ENCODE data around the gene PRIM2.
A peak's percentile ranks its signal among the peaks of the same experiment; 100 is the strongest.
"Not testable (repeated sequence)": the region's sequence is repeated elsewhere in the genome, so short reads cannot be mapped to it uniquely, and the experiment has no call there.

The PRIM2 gene

DNA sequence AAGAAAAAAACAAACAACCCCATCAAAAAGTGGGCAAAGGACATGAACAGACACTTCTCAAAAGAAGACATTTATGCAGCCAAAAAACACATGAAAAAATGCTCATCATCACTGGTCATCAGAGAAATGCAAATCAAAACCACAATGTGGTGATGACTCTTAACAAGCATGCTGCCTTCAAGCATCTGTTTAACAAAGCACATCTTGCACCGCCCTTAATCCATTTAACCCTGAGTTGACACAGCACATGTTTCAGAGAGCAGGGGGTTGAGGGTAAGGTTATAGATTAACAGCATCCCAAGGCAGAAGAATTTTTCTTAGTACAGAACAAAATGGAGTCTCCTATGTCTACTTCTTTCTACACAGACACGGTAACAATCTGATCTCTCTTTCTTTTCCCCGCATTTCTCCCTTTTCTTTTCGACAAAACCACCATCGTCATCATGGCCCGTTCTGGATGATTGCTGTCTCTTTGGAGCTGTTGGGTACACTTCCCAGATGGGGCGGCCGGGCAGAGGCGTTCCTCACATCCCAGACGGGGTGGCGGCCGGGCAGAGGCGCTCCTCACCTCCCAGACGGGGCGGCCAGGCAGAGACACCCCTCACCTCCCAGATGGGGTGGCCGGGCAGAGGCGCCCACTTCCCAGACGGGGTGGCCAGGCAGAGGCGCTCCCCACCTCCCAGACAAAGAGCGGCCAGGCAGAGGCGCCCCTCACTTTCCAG is 7.2 kb upstream of the PRIM2 start:
- ATAC-seq = not testable (repeated sequence)

DNA sequence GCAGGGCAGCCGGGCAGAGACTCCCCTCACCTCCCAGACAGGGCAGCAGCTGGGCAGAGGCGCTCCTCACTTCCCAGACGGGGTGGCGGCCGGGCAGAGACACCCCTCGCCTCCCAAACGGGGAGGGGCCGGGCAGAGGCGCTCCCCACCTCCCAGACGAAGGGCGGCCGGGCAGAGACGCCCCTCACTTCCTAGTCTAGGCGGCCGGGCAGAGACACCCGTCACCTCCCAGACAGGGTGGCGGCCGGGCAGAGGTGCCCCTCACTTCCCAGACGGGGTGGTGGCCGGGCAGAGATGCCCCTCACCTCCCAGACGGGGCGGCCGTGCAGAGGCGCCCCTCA is 6.6 kb upstream of the PRIM2 start:
- no peak for ATAC-seq

DNA sequence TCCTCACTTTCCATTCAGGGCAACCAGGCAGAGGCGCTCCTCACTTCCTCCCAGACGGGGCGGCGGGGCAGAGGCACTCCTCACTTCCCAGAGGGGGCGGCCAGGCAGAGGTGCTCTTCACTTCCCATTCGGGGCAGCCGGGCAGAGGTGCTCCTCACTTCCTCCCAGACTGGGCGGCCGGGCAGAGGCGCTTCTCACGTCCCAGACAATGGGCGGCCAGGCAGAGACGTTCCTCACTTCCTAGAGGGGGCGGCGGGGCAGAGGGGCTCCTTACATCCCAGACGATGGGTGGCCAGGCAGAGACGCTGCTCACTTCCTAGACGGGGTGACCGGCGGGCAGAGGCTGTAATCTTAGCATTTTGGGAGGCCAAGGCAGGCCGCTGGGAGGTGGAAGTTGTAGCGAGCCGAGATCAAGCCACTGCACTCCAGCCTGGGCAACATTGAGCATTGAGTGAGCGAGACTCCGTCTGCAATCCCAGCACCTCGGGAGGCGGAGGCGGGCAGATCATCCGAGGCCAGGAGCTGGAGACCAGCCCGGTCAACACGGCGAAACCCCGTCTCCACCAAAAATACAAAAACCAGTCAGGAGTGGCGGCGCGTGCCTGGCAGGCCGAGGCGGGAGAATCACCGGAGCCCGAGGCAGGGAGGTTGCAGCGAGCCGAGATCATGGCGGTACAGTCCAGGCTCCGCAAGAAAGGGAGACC is 6.0 kb upstream of the PRIM2 start:
- ATAC-seq = not testable (repeated sequence)

DNA sequence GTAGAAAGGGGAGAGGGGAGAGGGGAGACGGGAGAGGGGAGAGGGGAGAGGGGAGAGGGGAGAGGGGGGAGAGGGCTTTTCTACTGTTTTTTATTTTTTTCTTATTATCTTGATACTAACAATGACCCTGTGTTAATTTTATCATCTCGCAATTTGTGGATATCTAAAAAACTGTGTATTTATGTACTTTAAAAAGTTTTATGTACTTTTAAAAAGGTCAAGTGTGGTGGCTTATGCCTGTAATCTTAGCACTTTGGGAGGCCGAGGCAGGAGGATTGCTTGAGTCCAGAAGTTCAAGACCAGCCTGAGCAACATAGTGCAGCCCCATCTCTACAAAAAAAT is 5.5 kb upstream of the PRIM2 start:
- ATAC-seq = no peak

DNA sequence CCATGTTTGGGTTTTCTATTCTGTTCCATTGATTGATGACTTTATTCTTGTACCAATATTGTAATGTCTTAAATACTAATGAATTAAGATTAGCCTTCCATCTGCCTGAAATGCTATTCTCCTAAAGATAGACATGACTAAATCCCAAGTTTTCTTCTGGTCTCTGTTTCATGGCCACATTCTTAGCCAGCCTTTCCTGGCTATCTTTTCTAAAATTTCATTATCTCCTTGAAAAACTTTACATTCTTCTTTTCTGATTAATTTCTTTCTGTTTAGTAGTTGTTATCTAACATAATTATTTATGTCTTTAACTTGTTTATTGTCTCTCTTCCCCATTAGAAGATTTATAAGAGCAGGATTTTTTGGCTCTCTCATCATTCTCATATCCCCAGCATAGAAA is 4.4 kb upstream of the PRIM2 start:
- ATAC-seq = no peak

DNA sequence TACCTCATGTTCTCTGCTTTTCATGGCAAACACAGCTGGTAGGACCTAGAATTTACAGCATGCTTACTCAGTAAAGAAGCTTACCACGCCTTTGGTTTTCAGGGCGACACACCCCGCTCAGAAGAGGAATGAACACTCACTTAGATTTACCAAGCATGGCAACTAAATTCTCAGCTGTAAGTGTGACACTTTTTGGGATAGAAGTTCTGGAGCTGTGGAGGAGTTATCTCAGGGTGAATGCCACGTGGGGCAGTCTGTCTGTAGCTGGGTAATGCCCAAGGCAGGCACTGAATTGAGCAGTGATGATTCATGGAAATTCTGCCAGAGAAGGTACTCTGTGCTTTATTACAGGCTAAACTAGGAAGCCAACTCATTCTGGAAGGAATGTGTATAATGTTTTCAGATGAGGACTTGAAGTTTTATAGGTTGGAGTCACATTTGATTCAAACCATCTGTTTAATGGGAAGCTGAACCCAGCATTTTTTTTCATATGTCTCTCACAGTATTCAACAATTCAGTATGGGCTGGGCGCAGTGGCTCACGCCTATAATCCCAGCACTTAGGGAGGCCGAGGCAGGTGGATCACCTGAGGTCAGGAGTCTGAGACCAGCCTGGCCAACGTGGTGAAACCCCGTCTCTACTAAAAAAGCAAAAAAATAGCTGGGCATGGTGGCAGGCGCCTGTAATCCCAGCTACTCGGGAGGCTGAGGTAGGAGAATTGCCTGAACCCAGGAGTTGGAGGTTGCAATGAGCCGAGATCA is 3.5 kb upstream of the PRIM2 start:
- no peak for ATAC-seq

DNA sequence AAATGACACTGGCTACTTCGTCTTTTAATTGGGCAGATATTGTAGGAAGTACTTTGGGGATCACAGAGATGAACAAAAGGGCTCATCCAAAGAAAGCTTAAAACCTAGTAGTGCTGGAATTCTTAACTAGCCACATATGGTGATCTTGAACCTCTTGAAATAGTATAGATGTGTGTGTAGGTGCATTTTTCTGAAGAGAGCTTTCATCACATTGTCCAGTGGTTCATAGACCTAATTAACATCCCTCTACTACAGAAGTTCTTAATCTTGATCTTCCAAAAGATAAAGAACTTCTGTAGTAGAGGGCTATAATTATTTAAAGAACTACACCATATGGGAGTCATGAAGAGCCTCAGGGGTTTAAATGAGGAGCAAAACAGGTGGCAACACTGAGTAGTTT is 2.3 kb upstream of the PRIM2 start:
- ATAC-seq = no peak

DNA sequence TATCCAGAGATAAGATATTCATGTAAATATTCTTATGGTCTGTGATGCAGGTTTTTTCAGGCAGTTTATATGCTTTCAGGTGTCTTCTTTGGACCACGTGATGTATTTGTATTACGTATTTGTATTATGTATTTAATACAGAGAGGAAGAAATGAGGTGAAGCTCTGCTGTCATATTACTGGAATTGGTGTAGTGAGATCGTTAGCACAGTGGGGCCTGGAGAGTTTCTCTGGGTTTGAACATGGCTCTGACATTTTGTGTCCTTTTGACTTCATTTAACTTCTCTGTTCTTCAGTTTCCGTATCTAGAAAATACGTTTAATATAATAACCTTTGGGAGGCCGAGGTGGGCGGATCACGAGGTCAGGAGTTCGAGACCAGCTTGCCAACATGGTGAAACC is 1.6 kb upstream of the PRIM2 start:
- no peak for ATAC-seq

DNA sequence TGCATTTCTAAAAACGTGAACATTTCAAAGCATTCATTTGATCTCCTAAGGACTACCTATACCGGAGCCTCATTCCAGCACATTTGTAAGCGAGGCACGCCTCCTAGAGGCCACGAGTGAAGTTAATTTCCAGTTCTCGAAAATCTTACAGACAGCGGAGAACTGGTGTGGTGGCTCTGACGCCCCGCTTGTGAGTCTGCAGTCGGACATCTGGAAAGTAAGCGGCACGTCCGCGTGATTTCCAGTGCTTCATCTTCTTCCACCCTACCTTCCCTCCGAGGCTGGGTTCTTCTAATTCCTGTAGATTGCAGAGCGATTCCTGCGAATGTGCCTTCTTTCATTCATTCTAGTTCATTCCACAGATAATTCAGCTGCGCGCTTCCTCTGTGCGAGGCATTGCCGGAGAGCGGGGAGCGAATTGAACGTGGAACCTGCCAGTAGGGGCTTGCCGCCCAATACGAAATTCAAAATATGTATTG is 810 bp upstream of the PRIM2 start:
- peak; percentile 89 to 92 for ATAC-seq

DNA sequence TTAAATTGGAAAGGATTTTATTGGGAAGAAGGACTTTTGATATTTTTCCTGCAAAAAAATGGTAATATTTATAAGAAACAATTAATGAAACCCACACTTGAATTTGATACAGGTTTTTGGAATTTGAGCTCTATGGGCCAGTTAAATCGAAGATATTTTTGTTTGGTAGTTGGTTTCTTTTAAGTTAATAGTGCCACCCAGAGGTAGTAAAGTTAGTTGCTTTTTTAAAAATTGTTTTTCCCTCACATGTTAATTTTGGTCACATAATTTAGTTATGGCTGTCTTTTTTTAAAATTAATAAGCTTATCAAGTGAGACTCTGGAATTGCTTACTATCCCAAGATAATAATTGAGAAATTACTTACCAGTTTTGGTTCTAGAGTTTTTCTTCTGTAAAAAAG is 7.1 kb downstream of the PRIM2 start:
- ATAC-seq = no peak

DNA sequence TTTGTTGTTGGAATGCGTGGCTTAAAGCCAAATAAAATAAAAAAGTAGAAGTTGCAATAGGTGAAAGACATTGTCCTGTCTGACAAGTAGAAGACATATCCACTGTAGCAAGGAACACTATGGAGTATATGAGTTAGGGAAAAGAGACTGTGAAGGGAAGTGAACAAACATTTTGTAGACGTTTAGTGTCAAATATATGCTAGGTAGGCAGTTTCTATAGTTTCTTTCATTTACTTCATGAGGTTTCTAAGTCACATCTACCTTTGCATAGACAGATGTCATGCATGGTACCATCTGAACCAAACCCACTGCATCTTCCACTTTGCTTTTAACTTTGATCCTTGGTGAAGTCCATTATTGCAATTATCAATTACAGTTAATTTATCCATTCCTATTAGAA is 9.9 kb downstream of the PRIM2 start:
- ATAC-seq = no peak

DNA sequence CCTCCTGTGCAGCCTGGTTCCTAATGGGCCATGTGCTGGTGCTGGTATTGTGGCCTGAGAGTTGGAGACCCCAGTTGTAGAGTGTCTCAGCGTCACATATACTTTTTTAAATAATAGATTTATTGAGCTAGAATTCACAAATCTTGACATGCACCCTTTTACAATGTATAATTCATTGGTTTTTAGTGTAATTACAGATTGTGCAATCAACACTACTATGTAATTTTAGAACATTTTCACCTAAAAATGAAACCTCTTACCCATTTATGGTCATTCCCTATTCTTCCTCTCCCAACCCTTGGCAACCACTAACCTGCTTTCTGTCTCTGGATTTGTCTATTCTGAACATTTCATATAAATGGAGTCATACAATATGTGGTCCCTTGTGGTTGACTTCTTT is 10.6 kb downstream of the PRIM2 start:
- no peak for ATAC-seq

DNA sequence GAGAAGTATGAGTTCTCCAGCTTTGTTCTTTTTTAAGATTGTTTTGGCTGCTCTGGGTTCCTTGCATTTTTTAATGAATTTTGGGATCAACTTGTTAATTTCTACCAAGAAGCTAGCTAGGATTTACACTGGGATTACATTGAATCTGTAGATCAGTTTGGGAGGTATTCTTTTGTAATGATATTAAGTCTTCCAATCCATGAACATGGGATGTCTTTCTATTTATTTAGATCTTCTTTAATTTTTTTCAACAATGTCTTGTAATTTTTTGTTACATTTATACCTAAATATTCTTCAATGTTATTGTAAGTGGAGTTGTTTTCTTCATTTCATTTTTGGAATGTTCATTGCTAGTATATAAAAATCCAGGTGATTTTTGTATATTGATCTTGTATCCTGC is 12.5 kb downstream of the PRIM2 start:
- ATAC-seq = no peak

DNA sequence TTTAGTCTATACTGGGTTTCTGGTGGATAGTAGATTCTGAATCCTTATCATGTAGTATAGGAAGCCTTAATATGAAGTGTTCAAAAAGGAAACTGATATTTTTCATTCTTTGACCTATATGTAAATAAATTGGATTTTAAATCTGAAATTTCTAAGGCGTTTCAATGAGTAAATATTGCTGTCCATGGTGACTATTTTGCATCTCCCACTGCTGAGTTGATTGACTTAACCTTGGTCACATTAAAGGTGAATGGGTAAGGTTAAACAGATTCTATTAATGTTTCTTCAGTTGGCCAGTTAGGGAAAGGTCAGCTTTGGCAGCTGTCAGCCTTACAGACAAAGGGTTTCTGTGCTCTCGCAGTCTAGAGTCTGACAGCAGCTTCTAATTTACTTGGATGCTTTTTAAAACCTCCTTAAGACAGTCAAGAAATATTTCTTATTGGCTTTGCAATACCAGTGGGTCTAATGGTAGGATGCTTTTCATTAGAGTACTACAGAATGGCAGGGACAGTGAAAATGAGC is 24.8 kb downstream of the PRIM2 start:
- no peak for ATAC-seq

DNA sequence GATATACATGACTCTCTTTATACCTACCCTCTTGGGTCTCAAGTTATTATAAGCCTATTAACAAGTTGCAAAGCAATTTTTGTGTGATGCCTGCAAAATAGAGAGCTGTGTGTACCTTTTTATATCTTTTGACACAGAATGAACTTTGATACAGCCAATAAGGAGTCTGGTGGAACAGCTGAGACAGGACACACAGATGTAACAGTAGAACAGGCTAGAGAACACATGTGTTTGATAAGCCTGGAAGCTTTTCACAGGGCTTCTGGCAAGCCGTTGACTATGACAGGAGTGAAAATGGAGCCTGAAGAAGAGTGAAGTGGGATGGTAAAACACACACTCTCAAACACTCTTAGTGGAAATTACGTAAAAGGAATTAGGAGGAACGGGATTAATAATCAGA is 25.9 kb downstream of the PRIM2 start:
- not testable (repeated sequence) for ATAC-seq

DNA sequence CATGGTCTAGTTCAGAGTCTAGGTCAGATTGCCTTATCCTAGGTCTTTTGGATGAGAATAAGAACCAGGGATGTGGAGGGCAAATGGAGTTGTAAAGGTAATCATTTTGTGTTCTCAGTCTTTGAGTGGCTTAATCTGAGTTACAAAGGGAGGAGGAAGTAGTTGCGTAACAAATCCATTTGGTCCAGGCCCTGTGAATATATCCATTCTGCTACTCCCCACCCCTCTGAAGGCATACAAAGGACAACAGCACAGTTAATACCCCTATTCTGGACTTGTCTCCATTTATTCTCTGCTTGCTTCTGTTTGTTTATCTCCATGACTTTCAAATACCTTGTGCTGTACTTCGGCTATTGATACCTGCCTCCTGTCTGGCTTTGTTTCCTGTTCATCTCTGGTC is 29.3 kb downstream of the PRIM2 start:
- ATAC-seq = not testable (repeated sequence)

DNA sequence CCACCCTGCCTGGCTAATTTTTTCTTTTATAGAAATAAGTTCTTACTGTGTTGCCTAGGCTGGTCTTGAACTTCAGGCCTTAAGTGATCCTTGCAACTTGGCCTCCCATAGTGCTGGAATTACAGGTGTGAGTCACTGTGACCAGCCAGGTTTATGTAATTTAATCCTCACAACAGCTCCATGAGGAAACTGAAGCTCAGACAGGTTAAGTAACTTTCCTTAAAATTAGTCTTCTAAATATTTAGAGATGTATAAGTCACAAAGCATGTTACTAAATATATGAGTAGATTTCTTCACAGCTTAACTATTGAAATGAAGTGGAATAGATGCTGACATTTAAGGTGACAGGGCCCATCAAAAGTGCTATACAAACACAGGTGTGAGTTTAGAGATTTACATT is 30.2 kb downstream of the PRIM2 start:
- ATAC-seq = not testable (repeated sequence)

DNA sequence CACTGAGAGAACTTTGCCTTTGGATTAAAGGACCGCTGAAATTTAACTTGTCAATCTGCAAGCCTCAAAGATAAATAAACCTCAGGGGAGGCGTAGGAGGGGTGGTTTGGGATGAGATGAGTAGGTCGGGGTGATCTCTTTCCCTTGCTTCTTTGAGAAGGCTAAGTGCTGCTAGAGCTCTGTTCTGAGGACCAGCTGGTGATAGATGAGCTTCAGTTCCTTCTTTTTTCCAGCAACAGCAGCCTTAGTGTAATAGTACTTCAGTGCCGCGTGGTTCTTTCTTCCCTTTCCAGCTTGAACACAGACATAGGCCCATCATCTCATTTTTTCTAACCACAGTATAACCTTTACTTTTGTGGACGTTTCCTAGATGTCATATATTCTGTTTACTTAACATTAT is 33.0 kb downstream of the PRIM2 start:
- ATAC-seq = not testable (repeated sequence)

DNA sequence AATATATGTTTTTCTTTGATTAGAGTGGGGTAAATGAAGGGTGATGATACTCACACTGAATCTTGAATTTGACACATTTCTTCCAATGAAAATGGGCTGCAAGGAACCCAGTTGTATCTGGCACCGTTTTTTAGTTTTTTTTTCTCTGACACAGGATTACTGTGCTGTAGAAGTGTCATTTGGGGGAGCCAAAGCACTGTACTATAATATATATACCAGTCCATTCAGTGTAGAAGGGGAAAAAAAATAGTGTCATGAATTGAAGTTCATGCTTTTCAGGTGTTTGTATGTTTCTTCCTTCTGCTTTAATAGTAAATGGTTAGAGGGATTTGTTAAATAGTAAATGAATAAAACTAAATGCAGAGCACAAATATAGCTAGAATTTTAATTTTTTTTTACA is 35.2 kb downstream of the PRIM2 start:
- ATAC-seq = not testable (repeated sequence)

DNA sequence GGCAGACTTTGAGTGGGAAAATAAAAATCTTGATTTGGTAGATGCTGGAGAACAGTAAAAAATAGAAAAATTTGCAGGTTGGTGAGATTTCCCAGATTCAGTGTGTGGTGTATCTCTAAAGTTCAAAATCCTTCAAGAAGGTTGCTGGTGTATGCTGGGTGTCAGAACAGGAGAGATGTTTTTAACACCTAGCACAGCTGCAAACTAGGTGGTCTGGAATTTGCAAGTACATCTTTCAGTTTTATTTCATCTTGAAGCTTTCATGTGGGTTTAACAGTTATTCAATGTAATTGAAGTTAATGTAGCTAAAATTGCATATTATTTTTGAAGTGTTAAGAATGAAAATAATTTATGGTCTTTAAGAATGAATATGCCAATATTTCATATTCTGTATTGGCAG is 40.9 kb downstream of the PRIM2 start:
- not testable (repeated sequence) for ATAC-seq

DNA sequence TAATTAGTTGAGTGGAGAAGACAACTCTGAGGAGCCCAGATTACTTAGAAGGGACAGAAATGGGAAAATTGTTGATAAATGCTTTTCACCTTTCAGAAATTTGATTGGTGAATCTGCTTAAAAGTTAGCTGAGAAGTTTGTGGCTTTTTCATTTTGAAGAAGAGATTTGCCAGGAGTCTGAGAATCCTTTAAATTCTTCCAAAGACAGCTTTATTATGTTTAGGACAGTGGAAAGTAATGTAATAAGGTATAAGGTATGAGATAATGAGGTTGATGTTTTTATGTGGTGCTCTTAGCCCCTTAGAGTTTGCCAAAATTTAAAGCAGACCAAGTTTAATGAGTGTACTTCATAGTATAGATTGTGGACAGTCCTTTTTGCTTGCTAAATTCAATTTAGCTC is 42.3 kb downstream of the PRIM2 start:
- ATAC-seq = not testable (repeated sequence)

DNA sequence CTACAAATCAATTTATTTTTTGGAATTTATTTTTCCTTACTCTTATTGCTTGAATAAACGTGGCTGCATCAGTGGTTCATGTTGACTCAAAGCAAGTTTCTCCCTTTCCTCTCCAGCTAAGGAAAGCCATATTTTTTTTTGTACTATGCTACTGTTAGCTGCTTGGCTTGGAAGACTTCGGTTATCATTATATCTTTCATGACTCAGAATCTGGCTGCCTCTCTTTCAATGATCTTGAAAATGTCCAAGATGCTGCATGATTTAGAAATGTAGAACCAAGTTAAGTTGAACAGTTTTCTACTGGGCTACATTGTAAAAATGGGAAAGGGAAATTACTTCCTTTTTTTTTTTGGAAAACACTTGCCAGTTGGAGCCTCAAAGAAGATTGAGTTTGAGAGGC is 44.9 kb downstream of the PRIM2 start:
- not testable (repeated sequence) for ATAC-seq

DNA sequence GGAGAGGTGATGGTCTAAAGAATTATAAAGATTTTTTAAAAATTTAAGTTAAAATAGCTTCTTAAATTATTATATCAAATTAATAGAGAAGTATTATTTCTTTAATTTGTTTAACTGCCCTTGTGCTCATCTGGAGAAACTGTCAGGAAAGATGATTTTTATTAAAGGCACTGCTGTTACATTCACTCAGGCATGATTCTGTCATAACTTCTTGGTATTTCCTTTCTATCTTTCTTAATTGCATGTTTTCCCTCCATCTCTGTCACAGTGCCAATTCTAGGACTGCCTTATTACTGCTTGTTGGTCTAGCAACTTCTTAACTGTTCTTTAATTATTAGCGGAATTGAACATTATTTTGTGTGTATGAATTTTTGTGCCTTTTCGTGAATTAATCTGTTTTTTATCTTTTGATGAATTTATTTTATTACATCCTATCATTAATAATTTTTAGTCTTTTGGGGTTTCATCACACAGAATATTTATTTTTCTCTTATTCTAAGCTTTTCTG is 47.7 kb downstream of the PRIM2 start:
- ATAC-seq = not testable (repeated sequence)

All from activated CD4-positive, CD25-positive, alpha-beta regulatory T cell treated with anti-CD3 and anti-CD28 coated beads, Interleukin-2, amount 50 U/mL, for 24 hours (primary cell).